ENCODE data around the gene HOXD8. TPM values are rescaled to one million over a fixed set of nuclear protein-coding genes. Genes with fewer than 3 reads are reported as not detected.

Gene HOXD8
- total RNA-seq, 5 donors from 2014 or later (not counting 1 experiment from before 2014, with no cell fraction given): not detected

- CTCF ChIA-PET: no interaction called here
- no peak overlapping the region for H3K27ac ChIP-seq (ENCODE audit: low read length)
- Mint-ChIP-seq H3K4me3 (no peak overlapping the region), H3K9me3 (peaks cover 2 to 3% (median 3%) of the 10 kb centered on the region in 3 donors), H3K36me3 (peaks cover 3% of the 10 kb centered on the region), H3K4me1 (peaks cover 6 to 11% (median 6%) of the 10 kb centered on the region in 3 donors), H3K27me3 (peaks cover 75 to 93% of the 10 kb centered on the region in 2 donors), H3K27ac (no peak overlapping the region)
- no peaks in the 10 kb centered on the region for H3K36me3 ChIP-seq (ENCODE audit: control insufficient read depth in 2 of 2, extremely low read depth in 1 of 2, insufficient read depth in 1 of 2, low read length in 1 of 2)
- POLR2A ChIA-PET: no interaction called here
- H3K4me1 ChIP-seq (ENCODE audit: control insufficient read depth in 1 of 2, extremely low read depth in 1 of 2, insufficient read depth in 2 of 2, low read length in 2 of 2): peaks cover 0 to 7% of the 10 kb centered on the region in 2 experiments
- DNase-seq (no peak), ATAC-seq (replicated peaks in 1 of 4) (no peak)
- H3K9me3 ChIP-seq: no peaks in the 10 kb centered on the region
- peaks cover 31 to 76% of the 10 kb centered on the region in 2 experiments for H3K27me3 ChIP-seq (replicated peaks in 1 of 2; ENCODE audit: control insufficient read depth in 2 of 2, extremely low read depth in 1 of 2, insufficient read depth in 2 of 2, low read length in 1 of 2)
- no peak overlapping the region for H3K4me3 ChIP-seq (ENCODE audit: control insufficient read depth in 1 of 2, extremely low read depth in 1 of 2, low read length in 1 of 2)
- 5% methylated on average over 5 of the region's 16 CpGs for WGBS (ENCODE audit: insufficient coverage)
Measured at GRCh38 chr2:176114930-176115625, 14.4 kb upstream of the HOXD8 start.

GRCh38 chr2:176115883-176116813 lies 13.4 kb upstream of the HOXD8 start, which contains the start of gene HOXD10:
Gene HOXD10 (plus strand): TSS chr2:176116778. CDS start chr2:176116834, 56 bp downstream.
- 15% methylated on average over 65 of the region's 66 CpGs for WGBS (ENCODE audit: insufficient coverage)
- Mint-ChIP-seq H3K4me1 (peaks cover 5 to 11% (median 5%) of the 10 kb centered on the region in 3 donors), H3K4me3 (peak within 1 kb of the TSS in 1 of 3 donors; percentile 36), H3K27ac (no peak within 1 kb of the TSS), H3K36me3 (peaks cover 3% of the 10 kb centered on the region), H3K9me3 (peaks cover 2 to 3% (median 3%) of the 10 kb centered on the region in 3 donors), H3K27me3 (peaks cover 78 to 93% of the 10 kb centered on the region in 2 donors)
- H3K4me3 ChIP-seq (ENCODE audit: control insufficient read depth in 1 of 2, extremely low read depth in 1 of 2, low read length in 1 of 2): no peak within 1 kb of the TSS
- peaks cover 0 to 6% of the 10 kb centered on the region in 2 experiments for H3K4me1 ChIP-seq (ENCODE audit: control insufficient read depth in 1 of 2, extremely low read depth in 1 of 2, insufficient read depth in 2 of 2, low read length in 2 of 2)
- ATAC-seq (replicated peaks in 1 of 4): no peak
- no peaks in the 10 kb centered on the region for H3K36me3 ChIP-seq (ENCODE audit: control insufficient read depth in 2 of 2, extremely low read depth in 1 of 2, insufficient read depth in 1 of 2, low read length in 1 of 2)
- peaks cover 36 to 84% of the 10 kb centered on the region in 2 experiments for H3K27me3 ChIP-seq (replicated peaks in 1 of 2; ENCODE audit: control insufficient read depth in 2 of 2, extremely low read depth in 1 of 2, insufficient read depth in 2 of 2, low read length in 1 of 2)
- no peak for DNase-seq
- POLR2A ChIA-PET: no interaction called here
- CTCF ChIA-PET: no interaction called here
- no peak within 1 kb of the TSS for H3K27ac ChIP-seq (ENCODE audit: low read length)
- H3K9me3 ChIP-seq: no peaks in the 10 kb centered on the region

GRCh38 chr2:176117162-176117822 lies 12.2 kb upstream of the HOXD8 start:
- POLR2A ChIA-PET: no interaction called here
- Mint-ChIP-seq H3K9me3 (peaks cover 2 to 3% (median 3%) of the 10 kb centered on the region in 3 donors), H3K4me3 (peak overlapping the region in 1 of 3 donors; percentile 36), H3K27me3 (peaks cover 73 to 88% of the 10 kb centered on the region in 2 donors), H3K36me3 (peaks cover 3% of the 10 kb centered on the region), H3K27ac (no peak overlapping the region), H3K4me1 (peaks cover 3 to 11% (median 3%) of the 10 kb centered on the region in 3 donors)
- peaks cover 0 to 13% of the 10 kb centered on the region in 2 experiments for H3K4me1 ChIP-seq (ENCODE audit: control insufficient read depth in 1 of 2, extremely low read depth in 1 of 2, insufficient read depth in 2 of 2, low read length in 2 of 2)
- 26% methylated on average over 40 of the region's 40 CpGs for whole genome bisulfite sequencing (ENCODE audit: insufficient coverage)
- peaks cover 39 to 86% of the 10 kb centered on the region in 2 experiments for H3K27me3 ChIP-seq (replicated peaks in 1 of 2; ENCODE audit: control insufficient read depth in 2 of 2, extremely low read depth in 1 of 2, insufficient read depth in 2 of 2, low read length in 1 of 2)
- H3K27ac ChIP-seq (ENCODE audit: low read length): no peak overlapping the region
- DNase-seq: no peak
- ATAC-seq (replicated peaks in 1 of 4): no peak
- no peaks in the 10 kb centered on the region for H3K36me3 ChIP-seq (ENCODE audit: control insufficient read depth in 2 of 2, extremely low read depth in 1 of 2, insufficient read depth in 1 of 2, low read length in 1 of 2)
- no peak overlapping the region for H3K4me3 ChIP-seq (ENCODE audit: control insufficient read depth in 1 of 2, extremely low read depth in 1 of 2, low read length in 1 of 2)
- CTCF ChIA-PET: interaction anchor here (0.5 to 0.8 kb wide), 2 partner anchors 10 to 693 kb away, joined by 3 to 5 read pairs; no protein-coding TSS in a partner anchor
- H3K9me3 ChIP-seq: no peaks in the 10 kb centered on the region

GRCh38 chr2:176117823-176118371 lies 11.6 kb upstream of the HOXD8 start:
- Histone ChIP-seq H3K4me1 (ENCODE audit: control insufficient read depth in 1 of 2, extremely low read depth in 1 of 2, insufficient read depth in 2 of 2, low read length in 2 of 2) (peaks cover 0 to 19% of the 10 kb centered on the region in 2 experiments), H3K9me3 (no peaks in the 10 kb centered on the region), H3K4me3 (ENCODE audit: control insufficient read depth in 1 of 2, extremely low read depth in 1 of 2, low read length in 1 of 2) (no peak overlapping the region), H3K36me3 (ENCODE audit: control insufficient read depth in 2 of 2, extremely low read depth in 1 of 2, insufficient read depth in 1 of 2, low read length in 1 of 2) (no peaks in the 10 kb centered on the region), H3K27ac (ENCODE audit: low read length) (no peak overlapping the region), H3K27me3 (replicated peaks in 1 of 2; ENCODE audit: control insufficient read depth in 2 of 2, extremely low read depth in 1 of 2, insufficient read depth in 2 of 2, low read length in 1 of 2) (peaks cover 39 to 86% of the 10 kb centered on the region in 2 experiments)
- Mint-ChIP-seq H3K4me3 (peak overlapping the region in 1 of 3 donors; percentile 12), H3K9me3 (peaks cover 2 to 3% (median 3%) of the 10 kb centered on the region in 3 donors), H3K27me3 (peaks cover 68 to 84% of the 10 kb centered on the region in 2 donors), H3K36me3 (peaks cover 3% of the 10 kb centered on the region), H3K27ac (peak overlapping the region in 1 of 2 donors; percentile 66), H3K4me1 (peaks cover 5 to 11% (median 5%) of the 10 kb centered on the region in 3 donors)
- DNase-seq: no peak
- WGBS (ENCODE audit: insufficient coverage): 11% methylated on average over 8 of the region's 11 CpGs
- ChIA-PET CTCF (interaction anchor here (0.5 to 0.8 kb wide), 2 partner anchors 10 to 693 kb away, joined by 3 to 5 read pairs; no protein-coding TSS in a partner anchor), POLR2A (no interaction called here)
- no peak for ATAC-seq (replicated peaks in 1 of 4)

GRCh38 chr2:176118601-176119339 lies 10.7 kb upstream of the HOXD8 start:
- peak in 1 of 35 experiments; percentile 41 for DNase-seq
- ATAC-seq (replicated peaks in 1 of 4): no peak
- no peaks in the 10 kb centered on the region for H3K36me3 ChIP-seq (ENCODE audit: control insufficient read depth in 2 of 2, extremely low read depth in 1 of 2, insufficient read depth in 1 of 2, low read length in 1 of 2)
- Mint-ChIP-seq H3K27ac (no peak overlapping the region), H3K4me1 (peaks cover 7 to 11% (median 8%) of the 10 kb centered on the region in 3 donors), H3K36me3 (peaks cover 3% of the 10 kb centered on the region), H3K4me3 (no peak overlapping the region), H3K9me3 (peaks cover 2 to 3% (median 3%) of the 10 kb centered on the region in 3 donors), H3K27me3 (peaks cover 68 to 80% of the 10 kb centered on the region in 2 donors)
- 11% methylated on average over 17 of the region's 24 CpGs for WGBS (ENCODE audit: insufficient coverage)
- peaks cover 39 to 89% of the 10 kb centered on the region in 2 experiments for H3K27me3 ChIP-seq (replicated peaks in 1 of 2; ENCODE audit: control insufficient read depth in 2 of 2, extremely low read depth in 1 of 2, insufficient read depth in 2 of 2, low read length in 1 of 2)
- CTCF ChIA-PET: interaction anchor here in 1 of 2 donors (0.5 kb wide), 1 partner anchor 595 kb away, joined by 3 read pairs; no protein-coding TSS in a partner anchor
- no peak overlapping the region for H3K4me3 ChIP-seq (ENCODE audit: control insufficient read depth in 1 of 2, extremely low read depth in 1 of 2, low read length in 1 of 2)
- H3K27ac ChIP-seq (ENCODE audit: low read length): no peak overlapping the region
- H3K4me1 ChIP-seq (ENCODE audit: control insufficient read depth in 1 of 2, extremely low read depth in 1 of 2, insufficient read depth in 2 of 2, low read length in 2 of 2): peaks cover 0 to 26% of the 10 kb centered on the region in 2 experiments
- H3K9me3 ChIP-seq: no peaks in the 10 kb centered on the region
- POLR2A ChIA-PET: no interaction called here

Measured in T-cell (primary cell).